IMR-90 (cell line): ENCODE data around the gene FUT6. TPM values are rescaled to one million over a fixed set of nuclear protein-coding genes. Genes with fewer than 3 reads are reported as not detected.

Experiments
- ATAC-seq: fragments of 200-7000 bp; cut with Tn5 transposase; 2 replicates; pipeline ENCODE4 v1.9.1; 2020; ENCODE audit warnings: low read depth, mild to moderate bottlenecking, moderate library complexity
- BruUV-seq: library from RNA; stranded (reverse); fragments of 400-500 nt; replicated peaks from 2 replicates; lab custom pipeline; 2021; lab: Mats Ljungman, UMichigan
- CTCF ChIA-PET: fragments of 300-600 bp; formaldehyde crosslinking; extraction: SDS; loops from one replicate; lab custom pipeline; 2021; ENCODE audit warnings: antibody characterized with exemption; lab: Yijun Ruan, JAX
- POLR2A ChIA-PET: fragments of 300-600 bp; sonication (Branson Sonifier 250); formaldehyde crosslinking; loops from one replicate; lab custom pipeline; 2022; ENCODE audit warnings: antibody characterized with exemption; ENCODE audit not compliant: unreplicated experiment; lab: Charles Lee
- DNase-seq: peaks from one replicate; pipeline ENCODE4 v3.0.0; 2013
- H2AFZ ChIP-seq: replicated peaks from 2 replicates; pipeline ENCODE3; 2013; ENCODE audit warnings: low read length, mild to moderate bottlenecking; ENCODE audit not compliant: poor library complexity
- H2AK5ac ChIP-seq: 2 replicates; pipeline ENCODE4 v1.6.1; 2013; ENCODE audit warnings: low read depth, low read length, inconsistent platforms
- H2AK9ac ChIP-seq: replicated peaks from 2 replicates; pipeline ENCODE3; 2013; ENCODE audit warnings: mild to moderate bottlenecking, low read depth, low read length, moderate library complexity; ENCODE audit not compliant: poor library complexity
- H2BK120ac ChIP-seq: 2 replicates; pipeline ENCODE4 v1.6.1; 2013; ENCODE audit warnings: low read depth, low read length, inconsistent platforms
- H2BK15ac ChIP-seq: 3 replicates; pipeline ENCODE4 v1.6.1; 2013; ENCODE audit warnings: low read depth, low read length, inconsistent platforms
- H2BK20ac ChIP-seq: 2 replicates; pipeline ENCODE4 v1.6.1; 2013; ENCODE audit warnings: low read depth, mild to moderate bottlenecking, inconsistent platforms, low read length, moderate library complexity
- H2BK5ac ChIP-seq: 2 replicates; pipeline ENCODE4 v1.6.1; 2013; ENCODE audit warnings: mild to moderate bottlenecking, low read depth, low read length, inconsistent platforms; ENCODE audit not compliant: poor library complexity, severe bottlenecking
- H3K14ac ChIP-seq: replicated peaks from 2 replicates; pipeline ENCODE4 v1.6.1; 2013; ENCODE audit warnings: low read depth, low read length, inconsistent platforms
- H3K18ac ChIP-seq: 2 replicates; pipeline ENCODE4 v1.6.1; 2013; ENCODE audit warnings: low read depth, low read length, control low read depth
- H3K23ac ChIP-seq: 2 replicates; pipeline ENCODE4 v1.6.1; 2013; ENCODE audit warnings: low read depth, low read length, inconsistent platforms
- H3K27ac ChIP-seq: 2 replicates; pipeline ENCODE4 v1.5.1; 2013; ENCODE audit warnings: mild to moderate bottlenecking, control low read depth, low read length; ENCODE audit not compliant: insufficient read depth
- H3K27me3 ChIP-seq: 2 replicates; pipeline ENCODE4 v1.6.1; 2013; ENCODE audit warnings: low read length; ENCODE audit not compliant: control insufficient read depth, insufficient read depth
- H3K36me3 ChIP-seq: 2 replicates; pipeline ENCODE4 v1.6.1; 2013; ENCODE audit warnings: low read length, mixed read lengths; ENCODE audit not compliant: control insufficient read depth, insufficient read depth
- H3K4ac ChIP-seq: 2 replicates; pipeline ENCODE4 v1.6.1; 2013; ENCODE audit warnings: low read depth, low read length, inconsistent platforms
- H3K4me1 ChIP-seq: 2 replicates; pipeline ENCODE4 v1.6.1; 2013; ENCODE audit warnings: low read length, mixed read lengths; ENCODE audit not compliant: control insufficient read depth, insufficient read depth
- H3K4me2 ChIP-seq: 2 replicates; pipeline ENCODE4 v1.6.1; 2013; ENCODE audit warnings: low read depth, mild to moderate bottlenecking, control low read depth, low read length, moderate library complexity
- H3K4me3 ChIP-seq: 2 replicates; pipeline ENCODE4 v1.5.1; 2013; ENCODE audit warnings: low read depth, mild to moderate bottlenecking, control low read depth, low read length, moderate library complexity; ENCODE audit not compliant: insufficient read depth
- H3K56ac ChIP-seq: 2 replicates; pipeline ENCODE4 v1.6.1; 2013; ENCODE audit warnings: low read length, inconsistent platforms; ENCODE audit not compliant: insufficient read depth; ENCODE audit errors: extremely low read depth
- H3K79me1 ChIP-seq, 2 experiments: 2 replicates each; pipeline ENCODE4 v1.6.1; 2013; ENCODE audit warnings: low read length in 2 of 2, inconsistent platforms in 1 of 2, low read depth in 1 of 2
- H3K9ac ChIP-seq: 2 replicates; pipeline ENCODE4 v1.6.1; 2013; ENCODE audit warnings: low read depth, low read length, control low read depth
- H3K9me1 ChIP-seq: 2 replicates; pipeline ENCODE4 v1.6.1; 2013; ENCODE audit warnings: low read length, inconsistent platforms; ENCODE audit not compliant: insufficient read depth
- H3K9me3 ChIP-seq: 2 replicates; pipeline ENCODE4 v1.6.1; 2013; ENCODE audit warnings: low read length; ENCODE audit not compliant: control insufficient read depth, insufficient read depth
- H4K20me1 ChIP-seq: 2 replicates; pipeline ENCODE4 v1.6.1; 2013; ENCODE audit warnings: low read length, inconsistent platforms; ENCODE audit not compliant: insufficient read depth
- H4K5ac ChIP-seq: 2 replicates; pipeline ENCODE4 v1.6.1; 2013; ENCODE audit warnings: mild to moderate bottlenecking, low read depth, low read length, control low read depth
- H4K8ac ChIP-seq, 2 experiments: 2 replicates each; pipeline ENCODE4 v1.6.1; 2013; ENCODE audit warnings: low read depth in 2 of 2, low read length in 2 of 2, control low read depth in 1 of 2, inconsistent platforms in 1 of 2
- H4K91ac ChIP-seq: 2 replicates; pipeline ENCODE4 v1.6.1; 2013; ENCODE audit warnings: low read depth, low read length, inconsistent platforms; ENCODE audit not compliant: insufficient read depth
- CEBPB ChIP-seq: IDR thresholded peaks from 2 replicates; pipeline ENCODE4 v1.6.1; 2012; ENCODE audit warnings: low read depth, low read length, improper control_type of control experiment
- ELK1 ChIP-seq: fragments of 150-350 bp; IDR thresholded peaks from 2 replicates; pipeline ENCODE4 v1.6.1; 2016; ENCODE audit warnings: low read depth, mild to moderate bottlenecking, low read length, moderate library complexity, borderline replicate concordance
- MAFK ChIP-seq: IDR thresholded peaks from 2 replicates; pipeline ENCODE4 v1.6.1; 2012; ENCODE audit warnings: low read depth, low read length, improper control_type of control experiment
- WGBS, 2 experiments: methylation state at CpG; one replicate each; pipeline versions ENCODE4 v1.1.5 to v1.1.7; 2013; ENCODE audit warnings: missing lambda C conversion rate in 2 of 2; ENCODE audit not compliant: insufficient read length in 1 of 2; ENCODE audit errors: extremely low coverage in 2 of 2; 5-methylcytosine and 5-hydroxymethylcytosine counted together
- dilution Hi-C: fragments of 300-500 bp; cut with HindIII; formaldehyde crosslinking; loops from one replicate; pipeline ENCODE4 v1.14.3; 2018; ENCODE audit warnings: low sequenced_read_pairs; ENCODE audit not compliant: unreplicated experiment
- in situ Hi-C: fragments of 300-500 bp; cut with MboI; formaldehyde crosslinking; loops from 3 replicates; pipeline ENCODE4 v1.14.3; 2019; ENCODE audit warnings: low sequenced_read_pairs, inconsistent platforms, mixed read lengths
- intact Hi-C: fragments of 100-400 bp; cut with micrococcal nuclease; formaldehyde crosslinking; loops from 2 replicates; pipeline ENCODE4 v1.10.0; 2022
- polyA plus RNA-seq, 3 experiments: library from polyadenylated mRNA; depleted of rRNA; stranded (reverse); fragments of >200 nt; gene quantifications; 2 replicates each; pipeline ENCODE4 v1.2.3, GENCODE V29; 2012; ENCODE audit warnings: low replicate concordance in 1 of 3
- total RNA-seq: library from RNA; depleted of rRNA; stranded (reverse); fragments of >200 nt; gene quantifications from 2 replicates; pipeline ENCODE4 v1.2.3, GENCODE V29; 2012

FUT6 gene
- total and polyA plus RNA-seq, 2 of the 4 experiments (the other 2 are of a cell fraction) = not detected

DNA sequence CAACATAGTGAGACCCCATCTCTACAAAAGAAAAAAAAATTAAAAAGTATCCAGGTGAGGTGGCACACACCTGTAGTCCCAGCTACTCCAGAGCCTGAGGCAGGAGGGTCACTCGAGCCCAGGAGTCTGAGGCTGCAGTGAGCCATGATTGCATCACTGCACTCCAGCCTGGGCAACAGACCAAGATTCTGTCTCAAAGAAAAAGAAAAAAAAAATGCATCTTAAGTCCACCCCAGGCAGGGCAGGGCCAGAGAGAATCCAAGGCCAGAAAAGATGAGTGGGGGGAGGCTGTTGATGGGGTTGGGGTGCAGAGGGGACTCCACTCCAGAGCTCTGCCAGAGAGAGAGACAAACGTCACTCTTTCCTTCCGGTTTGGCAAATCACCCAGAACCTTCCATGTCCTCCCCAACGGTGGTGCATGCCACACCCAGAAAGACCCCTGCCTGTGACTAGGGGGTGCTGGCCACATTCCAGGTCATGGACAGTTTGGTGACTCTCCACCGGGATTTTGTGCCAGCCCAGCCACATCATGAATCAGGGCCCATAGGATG is 11.3 kb upstream of the FUT6 start:
- Histone ChIP-seq H3K56ac (no peak overlapping the region), H3K79me1 (no peaks in the 10 kb centered on the region), H3K27ac (no peak overlapping the region), H4K8ac (peak overlapping the region in 1 of 2 experiments; percentile 49; a peak in 1 of 4 replicates), H3K27me3 (peaks cover 35% of the 10 kb centered on the region), H2AK9ac (peak overlapping the region; percentile 65), H3K4me3 (no peak overlapping the region), H3K9me1 (no peaks in the 10 kb centered on the region), H3K4me2 (no peak overlapping the region), H2BK5ac (no peak overlapping the region), H3K18ac (no peak overlapping the region), H3K36me3 (no peaks in the 10 kb centered on the region), H3K4me1 (peaks cover 2% of the 10 kb centered on the region; the same call in 1 of the 2 replicates), H2BK15ac (no peak overlapping the region), H4K91ac (no peak overlapping the region), H3K9me3 (no peaks in the 10 kb centered on the region; the same call in 1 of the 2 replicates), H2BK120ac (peak overlapping the region; percentile 35; the same call in 1 of the 2 replicates), H2AK5ac (peak overlapping the region; percentile 52; the same call in 1 of the 2 replicates), H2BK20ac (no peak overlapping the region), H4K5ac (no peak overlapping the region), H3K23ac (no peak overlapping the region), H3K14ac (no peak overlapping the region), H4K20me1 (no peaks in the 10 kb centered on the region), H3K9ac (no peak overlapping the region), H3K4ac (0 out of 2 replicates have a peak overlapping the region, but pooled peaks have one; percentile 9), H2AFZ (peak overlapping the region; percentile 18)
- in situ Hi-C loops = no loop called here
- no TSS peak for BruUV-seq
- TF ChIP-seq MAFK (no peak), CEBPB (peak; percentile 96), ELK1 (no peak)
- ChIA-PET CTCF (no interaction called here), POLR2A (no interaction called here)
- no CpG with 5 or more reads among the region's 5 CpGs for WGBS, 2 experiments
- intact Hi-C loops = no loop called here
- peak; percentile 53 for DNase-seq
- ATAC-seq = peak; percentile 80
- dilution Hi-C loops = no loop called here
